ENCODE results near the gene RUSF1. TPM values are rescaled to one million over a fixed set of nuclear protein-coding genes. Genes with fewer than 3 reads are reported as not detected.

RUSF1 gene
- 47.3 TPM for total RNA-seq

GRCh38 chr16:31507929-31508705 lies at the start of gene RUSF1:
Gene RUSF1 (minus strand): TSS chr16:31508391. CDS start chr16:31508373, 18 bp downstream.

GRCh38 chr16:31527734-31528274 lies 19.6 kb upstream of the RUSF1 start, which contains the start of gene AHSP:
Gene AHSP (plus strand): TSS chr16:31527900. CDS start chr16:31528140, 240 bp downstream.

GRCh38 chr16:31483081-31483480 lies 25.1 kb downstream of the RUSF1 start, which contains the start of gene SLC5A2:
Gene SLC5A2 (plus strand): TSS chr16:31483123. CDS start chr16:31483137, 14 bp downstream.

GRCh38 chr16:31471875-31472708 lies 36.1 kb downstream of the RUSF1 start, which contains the start of gene TGFB1I1:
Gene TGFB1I1 (plus strand): TSS chr16:31472152. CDS start chr16:31472189, 37 bp downstream.

DNA sequence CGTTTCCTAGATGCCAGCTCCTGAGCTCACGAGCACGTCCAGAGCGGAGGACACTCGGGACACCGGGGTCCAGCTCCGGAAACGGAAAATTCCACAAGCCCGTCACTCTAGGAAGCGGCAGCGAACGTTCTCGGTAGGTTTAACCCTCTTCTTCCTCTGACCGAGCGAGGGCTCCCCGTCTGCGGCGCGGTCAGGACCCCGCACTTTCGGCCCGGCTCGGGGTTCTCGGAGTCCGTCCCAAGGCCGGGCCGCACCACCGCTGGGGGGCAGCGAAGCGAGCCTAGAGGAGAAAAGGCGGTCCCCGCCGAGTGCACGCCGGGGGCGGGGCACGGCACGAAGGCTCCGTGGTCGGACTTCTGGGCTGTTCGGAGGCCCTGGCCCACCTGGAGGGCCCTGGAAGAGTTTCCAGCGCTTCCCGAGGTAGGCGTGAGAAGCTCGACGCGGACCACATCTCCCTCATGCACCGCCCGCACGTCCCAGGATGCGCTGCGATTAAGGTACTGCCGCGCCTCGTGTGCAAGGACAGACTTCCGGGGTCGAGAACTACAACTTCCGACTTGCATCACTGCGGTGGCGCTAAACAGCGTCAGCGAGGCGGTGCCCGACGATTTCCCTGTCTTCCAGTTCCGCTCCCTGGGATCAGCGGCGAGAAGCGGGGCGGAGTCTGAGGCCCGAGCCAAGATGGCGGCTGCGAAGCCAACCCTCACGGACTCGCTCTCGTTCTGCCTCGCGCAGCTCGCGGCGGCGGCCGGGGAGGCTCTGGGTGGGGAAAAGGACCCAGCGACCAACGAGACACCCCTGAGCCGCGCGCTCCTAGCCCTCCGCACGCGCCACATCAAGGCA lies 49.1 kb downstream of the RUSF1 start, which contains the start of gene ARMC5:
TSS of gene ARMC5 (plus strand) at position 658 of the 843 bp plus-strand sequence. CDS start at position 682, 24 bp downstream.

Other genes starting within 250 kb of the RUSF1 start
- 1.3 TPM for gene ITGAM, start 248.4 kb downstream of the RUSF1 start, total RNA-seq
- gene ITGAX, start 153.2 kb downstream of the RUSF1 start, total RNA-seq, result 1.3 TPM
- gene ITGAD, start 115.1 kb downstream of the RUSF1 start, total RNA-seq, result not detected
- gene COX6A2, start 80.0 kb downstream of the RUSF1 start, total RNA-seq, result not detected
- gene ZNF843, start 65.6 kb downstream of the RUSF1 start, total RNA-seq, result 1.3 TPM
- gene ARMC5, start 48.9 kb downstream of the RUSF1 start, total RNA-seq, result 8.8 TPM
- gene TGFB1I1, start 36.2 kb downstream of the RUSF1 start, total RNA-seq, result 4.1 TPM
- 1.3 TPM for gene SLC5A2, start 25.3 kb downstream of the RUSF1 start, total RNA-seq
- gene AHSP, start 19.5 kb upstream of the RUSF1 start, total RNA-seq, result 45.7 TPM